GM19099 (cell line): Measurements from ENCODE around the gene LARP6.

ENCODE experiments used
- POLR2A ChIP-seq: IDR thresholded peaks from 3 replicates; pipeline ENCODE4 v1.6.1; 2011; ENCODE audit warnings: low read depth; ENCODE audit not compliant: insufficient read length; ENCODE audit errors: extremely low read depth

The LARP6 gene

DNA sequence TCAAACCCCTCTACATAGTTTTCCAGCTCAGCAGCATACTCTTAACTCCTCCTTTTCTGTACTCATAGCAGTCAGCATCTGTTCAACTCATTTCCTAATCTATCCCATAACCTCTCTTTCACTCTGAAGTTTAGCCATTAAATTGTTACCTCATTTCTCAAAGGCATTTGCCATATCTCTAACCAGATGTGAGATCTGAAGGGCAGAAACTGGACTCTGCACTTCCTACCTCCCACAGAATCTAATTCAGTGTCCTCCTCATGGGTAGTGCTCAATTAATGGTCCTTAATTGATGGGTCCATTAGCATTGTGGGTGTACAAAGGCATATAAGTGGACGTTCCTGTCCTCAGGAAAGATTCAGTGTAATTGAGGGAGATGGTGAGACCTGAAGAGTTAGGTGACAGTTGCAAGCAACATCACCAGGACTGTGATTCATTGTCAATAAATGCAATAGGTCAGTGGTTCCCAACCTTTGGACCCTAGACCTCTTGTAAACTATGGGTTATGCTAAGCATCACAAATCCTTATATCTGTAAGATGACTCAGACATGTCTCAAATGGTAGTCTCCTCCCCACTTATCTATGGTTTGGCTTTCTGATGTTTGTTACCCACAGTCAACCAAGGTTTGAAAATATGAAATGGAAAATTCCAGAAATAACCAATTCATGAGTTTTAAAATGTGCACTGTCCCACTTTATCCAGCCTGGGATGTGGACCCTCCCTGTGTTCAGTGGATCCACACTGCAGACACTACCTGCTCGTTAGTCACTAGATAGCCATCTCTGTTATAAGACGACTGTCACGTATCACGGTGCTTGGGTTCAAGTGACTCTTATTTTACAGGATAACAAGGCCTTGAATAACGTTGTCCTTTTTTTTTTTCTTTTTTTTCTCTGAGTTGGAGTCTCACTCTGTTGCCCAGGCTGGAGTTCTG, 65.6 kb downstream of the LARP6 start:
- no peak for TF ChIP-seq POLR2A

GRCh38 chr15:70786996-70787395, 67.0 kb downstream of the LARP6 start:
- TF ChIP-seq POLR2A: no peak

DNA sequence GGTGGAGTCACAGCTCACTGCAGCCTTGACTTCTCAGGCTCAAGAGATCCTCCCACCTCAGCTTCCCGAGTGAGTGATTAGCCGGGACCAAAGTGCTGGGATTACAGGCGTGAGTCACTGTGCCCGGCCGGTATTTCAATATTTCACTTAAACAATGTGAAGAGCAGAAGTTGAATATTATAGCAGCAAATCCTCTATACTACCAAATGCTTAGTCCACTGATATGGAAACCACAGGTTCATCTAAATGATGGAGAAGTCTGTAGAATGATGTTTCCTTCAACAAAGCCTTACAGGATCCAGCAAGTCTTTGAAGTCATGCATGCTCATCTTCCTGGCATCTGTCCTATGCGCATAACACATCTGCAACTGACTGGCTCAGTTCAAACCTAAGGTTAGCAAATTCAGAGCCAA, 70.3 kb downstream of the LARP6 start:
- TF ChIP-seq POLR2A: no peak

GRCh38 chr15:70783041-70783440, 70.9 kb downstream of the LARP6 start:
- TF ChIP-seq POLR2A: no peak

GRCh38 chr15:70781236-70781635, 72.7 kb downstream of the LARP6 start:
- TF ChIP-seq POLR2A: no peak
